ENCODE data around the gene DDX39A.

- TF ChIP-seq, protein P1, sequence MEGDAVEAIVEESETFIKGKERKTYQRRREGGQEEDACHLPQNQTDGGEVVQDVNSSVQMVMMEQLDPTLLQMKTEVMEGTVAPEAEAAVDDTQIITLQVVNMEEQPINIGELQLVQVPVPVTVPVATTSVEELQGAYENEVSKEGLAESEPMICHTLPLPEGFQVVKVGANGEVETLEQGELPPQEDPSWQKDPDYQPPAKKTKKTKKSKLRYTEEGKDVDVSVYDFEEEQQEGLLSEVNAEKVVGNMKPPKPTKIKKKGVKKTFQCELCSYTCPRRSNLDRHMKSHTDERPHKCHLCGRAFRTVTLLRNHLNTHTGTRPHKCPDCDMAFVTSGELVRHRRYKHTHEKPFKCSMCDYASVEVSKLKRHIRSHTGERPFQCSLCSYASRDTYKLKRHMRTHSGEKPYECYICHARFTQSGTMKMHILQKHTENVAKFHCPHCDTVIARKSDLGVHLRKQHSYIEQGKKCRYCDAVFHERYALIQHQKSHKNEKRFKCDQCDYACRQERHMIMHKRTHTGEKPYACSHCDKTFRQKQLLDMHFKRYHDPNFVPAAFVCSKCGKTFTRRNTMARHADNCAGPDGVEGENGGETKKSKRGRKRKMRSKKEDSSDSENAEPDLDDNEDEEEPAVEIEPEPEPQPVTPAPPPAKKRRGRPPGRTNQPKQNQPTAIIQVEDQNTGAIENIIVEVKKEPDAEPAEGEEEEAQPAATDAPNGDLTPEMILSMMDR (conservative IDR thresholded peaks at IDR 0.05 in 1 of 2, IDR thresholded peaks at IDR 0.05 in 1 of 2; ENCODE audit: low read depth in 1 of 2, low read length in 2 of 2) = peak; percentile 13 to 20
- no peak for TF ChIP-seq EZH2 (IDR thresholded peaks at IDR 0.05; ENCODE audit: low read length, missing control alignments)
These were observed 35.2 kb downstream of the DDX39A start for GRCh38 chr19:14383661-14384555.
